CD4-positive, alpha-beta memory T cell (primary cell): ENCODE measurements around the gene ZNF329. TPM values are rescaled to one million over a fixed set of nuclear protein-coding genes. Genes with fewer than 3 reads are reported as not detected.

Experiments used
- CTCF ChIA-PET: fragments of 350-600 bp; sonication (Branson Sonifier 250); formaldehyde crosslinking; loops from one replicate; lab custom pipeline; 2021; ENCODE audit warnings: inconsistent platforms; ENCODE audit not compliant: partially characterized antibody; lab: Charles Lee
- POLR2A ChIA-PET: fragments of 350-600 bp; sonication (Branson Sonifier 250); formaldehyde crosslinking; loops from one replicate; lab custom pipeline; 2021; ENCODE audit not compliant: partially characterized antibody; lab: Charles Lee
- DNase-seq, 5 donors: peaks; one replicate each; pipeline versions ENCODE4 v3.0.0 to v3.0.0-alpha.2; 2020 to 2022; ENCODE audit warnings: mixed read lengths in 1 of 5
- H3K27ac ChIP-seq: one replicate; pipeline ENCODE4 v1.7.0; 2013; ENCODE audit warnings: low read depth, low read length
- H3K27me3 ChIP-seq: 2 replicates; pipeline ENCODE4 v1.7.0; 2013; ENCODE audit warnings: mild to moderate bottlenecking, low read length, moderate library complexity; ENCODE audit not compliant: insufficient read depth
- H3K36me3 ChIP-seq: 2 replicates; pipeline ENCODE4 v1.7.0; 2013; ENCODE audit warnings: mild to moderate bottlenecking, low read length, moderate library complexity; ENCODE audit not compliant: insufficient read depth
- H3K4me1 ChIP-seq: 2 replicates; pipeline ENCODE4 v1.7.0; 2013; ENCODE audit warnings: mild to moderate bottlenecking, low read length, moderate library complexity; ENCODE audit not compliant: insufficient read depth
- H3K4me3 ChIP-seq, 2 donors: one replicate each; pipeline ENCODE4 v1.7.0; 2013; ENCODE audit warnings: low read length in 2 of 2, mild to moderate bottlenecking in 1 of 2
- H3K9me3 ChIP-seq, 2 donors: one replicate each; pipeline ENCODE4 v1.7.0; 2013; ENCODE audit warnings: low read length in 2 of 2, control low read depth in 1 of 2; ENCODE audit not compliant: control insufficient read depth in 1 of 2
- H3K27ac Mint-ChIP-seq, 7 donors: one replicate each; pipeline ENCODE4 v1.8.0; 2020 to 2021; ENCODE audit warnings: mixed read lengths in 7 of 7, mild to moderate bottlenecking in 6 of 7, inconsistent platforms in 3 of 7, moderate library complexity in 3 of 7
- H3K27me3 Mint-ChIP-seq, 2 donors: one replicate each; pipeline ENCODE4 v1.8.0; 2020 to 2021; ENCODE audit warnings: mixed read lengths in 2 of 2
- H3K36me3 Mint-ChIP-seq, 2 donors: one replicate each; pipeline ENCODE4 v1.8.0; 2020 to 2021; ENCODE audit warnings: mixed read lengths in 2 of 2, inconsistent platforms in 1 of 2, mild to moderate bottlenecking in 1 of 2
- H3K4me1 Mint-ChIP-seq, 4 donors: one replicate each; pipeline ENCODE4 v1.8.0; 2020 to 2021; ENCODE audit warnings: mixed read lengths in 4 of 4, mild to moderate bottlenecking in 1 of 4
- H3K4me3 Mint-ChIP-seq, 8 donors: one replicate each; pipeline ENCODE4 v1.8.0; 2020 to 2021; ENCODE audit warnings: mixed read lengths in 8 of 8, mild to moderate bottlenecking in 7 of 8, moderate library complexity in 6 of 8, inconsistent platforms in 3 of 8
- H3K9me3 Mint-ChIP-seq, 8 donors: one replicate each; pipeline ENCODE4 v1.8.0; 2020 to 2021; ENCODE audit warnings: mixed read lengths in 8 of 8, mild to moderate bottlenecking in 5 of 8, inconsistent platforms in 3 of 8, moderate library complexity in 1 of 8
- intact Hi-C: fragments of 100-400 bp; cut with micrococcal nuclease; formaldehyde crosslinking; loops from one replicate; pipeline ENCODE4 v1.15.1; 2023
- polyA plus RNA-seq, 2 donors: library from polyadenylated mRNA; unstranded; fragments of 300-500 nt; fragmentation: Illumina TruSeq; gene quantifications; one replicate each; pipeline ENCODE4 v1.2.3, GENCODE V29; 2021
- total RNA-seq, 2 experiments: library from RNA; stranded (reverse); gene quantifications; one replicate each; pipeline ENCODE4 v1.2.3, GENCODE V29; 2021

ZNF329 gene
- total and polyA plus RNA-seq, 4 experiments from 2014 or later = 2.9 to 17.4 (median 11.1) TPM

GRCh38 chr19:58123354-58123753, 27.2 kb downstream of the ZNF329 start:
- no peak overlapping the region for H3K27ac Mint-ChIP-seq

GRCh38 chr19:58118979-58119733, 31.4 kb downstream of the ZNF329 start:
- no peak overlapping the region for H3K4me3 ChIP-seq
- peaks cover 0 to 3% (median under 1%) of the 10 kb centered on the region in 4 donors for H3K4me1 Mint-ChIP-seq
- peaks cover 0 to 96% (median 85%) of the 10 kb centered on the region in 8 donors for H3K9me3 Mint-ChIP-seq
- peaks cover 0 to 60% of the 10 kb centered on the region in 2 donors for H3K9me3 ChIP-seq
- DNase-seq = no peak
- H3K36me3 Mint-ChIP-seq = peaks cover 34 to 39% of the 10 kb centered on the region in 2 donors
- H3K27ac Mint-ChIP-seq = peak overlapping the region in 1 of 7 donors; percentile 72
- H3K27me3 ChIP-seq = no peaks in the 10 kb centered on the region
- H3K4me1 ChIP-seq = no peaks in the 10 kb centered on the region
- CTCF ChIA-PET = no interaction called here
- POLR2A ChIA-PET = no interaction called here
- no peak overlapping the region for H3K27ac ChIP-seq
- H3K4me3 Mint-ChIP-seq = peak overlapping the region in 1 of 8 donors; percentile 69
- no peaks in the 10 kb centered on the region for H3K36me3 ChIP-seq
- peaks cover 1 to 2% of the 10 kb centered on the region in 2 donors for H3K27me3 Mint-ChIP-seq
- intact Hi-C loops = no loop called here

More at GRCh38 chr19:58123354-58123753, 27.2 kb downstream of the ZNF329 start:
- Mint-ChIP-seq H3K4me3 (no peak overlapping the region), H3K9me3 (peaks cover 2 to 98% (median 92%) of the 10 kb centered on the region in 8 donors), H3K4me1 (peaks cover 0 to 3% (median 0%) of the 10 kb centered on the region in 4 donors), H3K36me3 (peaks cover 41 to 48% of the 10 kb centered on the region in 2 donors), H3K27me3 (no peaks in the 10 kb centered on the region)
- no peak for DNase-seq
- H3K4me3 ChIP-seq = no peak overlapping the region
- H3K9me3 ChIP-seq = peaks cover 9 to 83% of the 10 kb centered on the region in 2 donors
- POLR2A ChIA-PET = no interaction called here
- H3K4me1 ChIP-seq = no peaks in the 10 kb centered on the region
- no peaks in the 10 kb centered on the region for H3K27me3 ChIP-seq
- CTCF ChIA-PET = no interaction called here
- intact Hi-C loops = no loop called here
- peaks cover 4% of the 10 kb centered on the region for H3K36me3 ChIP-seq
- no peak overlapping the region for H3K27ac ChIP-seq

DNA sequence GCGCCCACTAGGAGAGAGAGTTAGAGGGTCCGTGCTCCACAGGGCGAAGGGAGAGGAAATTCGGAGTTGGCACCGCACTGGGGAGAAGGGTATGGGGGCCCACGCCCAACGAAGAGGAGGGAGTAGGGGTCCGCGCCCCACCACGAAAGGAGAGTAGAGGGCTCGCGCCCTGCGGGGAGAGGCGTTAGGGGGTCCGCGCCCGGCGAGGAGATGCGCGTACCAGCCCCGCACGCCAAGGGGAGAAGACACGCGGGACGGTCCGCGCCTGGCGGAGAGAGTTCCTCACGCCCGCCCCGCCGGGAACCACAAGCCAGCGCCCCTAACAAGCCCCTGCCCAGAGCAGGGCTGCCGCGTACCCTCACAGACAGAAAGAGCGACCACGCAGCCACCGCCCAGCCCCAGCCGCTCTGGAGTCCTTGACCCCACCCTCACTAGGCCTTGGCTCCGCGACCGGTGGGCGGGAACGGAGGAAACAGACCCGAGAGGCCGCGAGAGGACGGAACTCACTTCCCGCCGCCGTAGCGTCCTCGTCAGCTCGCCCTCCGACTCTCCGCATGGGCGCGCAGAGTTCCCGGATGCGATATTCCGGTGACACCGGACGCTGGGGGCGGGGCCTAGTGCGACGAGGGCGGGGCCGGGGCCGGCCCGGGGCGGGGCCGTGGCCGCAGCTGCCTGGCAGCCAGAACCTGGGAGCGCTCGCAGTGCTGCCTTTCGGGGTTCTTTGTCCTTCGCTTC, 32.6 kb downstream of the ZNF329 start:
- CTCF ChIA-PET = no interaction called here
- H3K4me3 Mint-ChIP-seq = no peak overlapping the region
- Histone ChIP-seq H3K36me3 (no peaks in the 10 kb centered on the region), H3K27ac (no peak overlapping the region), H3K27me3 (no peaks in the 10 kb centered on the region), H3K9me3 (peaks cover 0 to 48% of the 10 kb centered on the region in 2 donors), H3K4me1 (no peaks in the 10 kb centered on the region), H3K4me3 (no peak overlapping the region)
- H3K27ac Mint-ChIP-seq = no peak overlapping the region
- POLR2A ChIA-PET = no interaction called here
- peaks cover 33 to 35% of the 10 kb centered on the region in 2 donors for H3K36me3 Mint-ChIP-seq
- intact Hi-C loops = no loop called here
- peaks cover 1 to 2% of the 10 kb centered on the region in 2 donors for H3K27me3 Mint-ChIP-seq
- DNase-seq = no peak
- H3K9me3 Mint-ChIP-seq = peaks cover 0 to 95% (median 83%) of the 10 kb centered on the region in 8 donors
- peaks cover 0 to 3% (median under 1%) of the 10 kb centered on the region in 4 donors for H3K4me1 Mint-ChIP-seq

DNA sequence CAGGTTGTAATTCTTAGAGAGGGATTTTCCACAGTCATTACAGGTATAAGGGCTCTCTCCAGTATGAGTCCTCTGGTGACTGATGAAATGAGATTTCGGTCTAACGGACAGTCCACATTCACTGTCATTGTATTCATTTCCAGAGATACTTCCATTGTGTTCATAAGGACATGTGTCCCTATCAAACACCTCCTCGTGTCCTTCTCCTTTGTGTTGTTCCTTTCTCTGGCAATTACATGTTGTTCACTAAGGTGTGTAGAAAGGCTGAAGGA, 42.1 kb downstream of the ZNF329 start:
- Histone ChIP-seq H3K4me3 (no peak overlapping the region), H3K36me3 (no peaks in the 10 kb centered on the region), H3K27me3 (no peaks in the 10 kb centered on the region), H3K9me3 (peaks cover 4 to 45% of the 10 kb centered on the region in 2 donors), H3K4me1 (no peaks in the 10 kb centered on the region), H3K27ac (no peak overlapping the region)
- H3K4me1 Mint-ChIP-seq = no peaks in the 10 kb centered on the region
- intact Hi-C loops = no loop called here
- no peak for DNase-seq
- H3K27me3 Mint-ChIP-seq = peaks cover 0 to 2% of the 10 kb centered on the region in 2 donors
- peaks cover 0 to 91% (median 80%) of the 10 kb centered on the region in 8 donors for H3K9me3 Mint-ChIP-seq
- no peak overlapping the region for H3K4me3 Mint-ChIP-seq
- peaks cover 23 to 37% of the 10 kb centered on the region in 2 donors for H3K36me3 Mint-ChIP-seq
- no peak overlapping the region for H3K27ac Mint-ChIP-seq
- CTCF ChIA-PET = no interaction called here
- POLR2A ChIA-PET = no interaction called here

- H3K27me3 ChIP-seq = no peaks in the 10 kb centered on the region
- no peak overlapping the region for H3K4me3 ChIP-seq
- Mint-ChIP-seq H3K9me3 (peaks cover 0 to 91% (median 79%) of the 10 kb centered on the region in 8 donors), H3K4me3 (no peak overlapping the region), H3K27ac (no peak overlapping the region), H3K36me3 (peaks cover 24 to 41% of the 10 kb centered on the region in 2 donors), H3K27me3 (peaks cover 0 to 2% of the 10 kb centered on the region in 2 donors), H3K4me1 (no peaks in the 10 kb centered on the region)
- H3K36me3 ChIP-seq = no peaks in the 10 kb centered on the region
- no peak overlapping the region for H3K27ac ChIP-seq
- no peak for DNase-seq
- peaks cover 4 to 49% of the 10 kb centered on the region in 2 donors for H3K9me3 ChIP-seq
- intact Hi-C loops = no loop called here
- CTCF ChIA-PET = no interaction called here
- POLR2A ChIA-PET = no interaction called here
- no peaks in the 10 kb centered on the region for H3K4me1 ChIP-seq
Observed at GRCh38 chr19:58107778-58108545, 42.6 kb downstream of the ZNF329 start.

DNA sequence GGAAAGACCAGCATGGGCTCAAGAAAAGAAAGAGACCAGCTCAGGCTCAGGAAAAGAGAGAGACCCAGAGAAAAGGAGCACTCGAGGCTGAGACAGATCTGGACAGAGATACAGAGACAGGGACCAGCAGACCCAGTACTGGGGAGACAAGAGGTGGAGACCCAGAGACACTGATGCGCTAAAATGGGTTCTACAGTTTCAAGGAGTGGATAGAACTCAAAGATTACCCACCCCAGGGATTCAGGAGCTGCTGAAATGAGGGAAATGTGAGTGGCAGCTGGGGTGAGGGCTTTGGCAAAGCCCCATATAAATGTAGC, 51.9 kb downstream of the ZNF329 start:
- Mint-ChIP-seq H3K27ac (peak overlapping the region; percentile 100), H3K27me3 (peaks cover 0 to 3% of the 10 kb centered on the region in 2 donors), H3K4me3 (peak overlapping the region; percentile 88 to 97 (median 92)), H3K9me3 (peaks cover 4 to 68% (median 50%) of the 10 kb centered on the region in 8 donors), H3K36me3 (peaks cover 26 to 31% of the 10 kb centered on the region in 2 donors), H3K4me1 (peaks cover 7 to 24% (median 14%) of the 10 kb centered on the region in 4 donors)
- H3K27me3 ChIP-seq = no peaks in the 10 kb centered on the region
- intact Hi-C loops = loop anchor here (1.0 to 5.0 kb wide), 3 partner anchors 52 to 181 kb away; partner anchors contain the start of genes ZNF329, ZNF417 and ZNF606
- ChIA-PET CTCF (interaction anchor here (1.3 kb wide), 1 partner anchor 96 kb away, joined by 3 read pairs; the partner anchor contains the start of gene ZNF606), POLR2A (interaction anchor here (0.7 to 2.1 kb wide), 3 partner anchors 85 to 182 kb away, joined by 3 to 7 read pairs (median 7); partner anchors contain the start of genes ZNF274 and ZNF606)
- H3K4me1 ChIP-seq = peaks cover 5% of the 10 kb centered on the region
- peak overlapping the region; percentile 61 to 69 for H3K4me3 ChIP-seq
- H3K27ac ChIP-seq = peak overlapping the region; percentile 98
- H3K36me3 ChIP-seq = no peaks in the 10 kb centered on the region
- H3K9me3 ChIP-seq = peaks cover 0 to 8% of the 10 kb centered on the region in 2 donors
- no peak for DNase-seq
